Endodermal cell (in vitro differentiated cells): ENCODE measurements around the gene FOXL3. TPM values are rescaled to one million over a fixed set of nuclear protein-coding genes. Genes with fewer than 3 reads are reported as not detected.

Source experiments
- DNase-seq: peaks from one replicate; pipeline ENCODE4 v3.0.0-alpha.2; 2017
- H3K27ac ChIP-seq: 2 replicates; pipeline ENCODE4 v1.5.1; 2013; ENCODE audit warnings: mild to moderate bottlenecking, low read depth, low read length, moderate library complexity
- H3K27me3 ChIP-seq: 2 replicates; pipeline ENCODE4 v1.6.1; 2013; ENCODE audit warnings: mild to moderate bottlenecking, low read length, moderate library complexity; ENCODE audit not compliant: insufficient read depth, control insufficient read depth, poor library complexity, severe bottlenecking
- H3K36me3 ChIP-seq: 2 replicates; pipeline ENCODE4 v1.7.0; 2013; ENCODE audit warnings: mild to moderate bottlenecking, low read length, moderate library complexity; ENCODE audit not compliant: control insufficient read depth, insufficient read depth
- H3K4me1 ChIP-seq: one replicate; pipeline ENCODE4 v1.7.0; 2013; ENCODE audit warnings: low read length; ENCODE audit not compliant: control insufficient read depth, insufficient read depth
- H3K4me3 ChIP-seq: 2 replicates; pipeline ENCODE4 v1.5.1; 2013; ENCODE audit warnings: mild to moderate bottlenecking, low read length, moderate library complexity
- H3K9ac ChIP-seq: 2 replicates; pipeline ENCODE4 v1.6.1; 2013; ENCODE audit warnings: mild to moderate bottlenecking, low read length, moderate library complexity; ENCODE audit not compliant: poor library complexity, severe bottlenecking; ENCODE audit errors: extremely low read depth
- H3K9me3 ChIP-seq: 2 replicates; pipeline ENCODE4 v1.6.1; 2013; ENCODE audit warnings: mild to moderate bottlenecking, low read length, moderate library complexity; ENCODE audit not compliant: control insufficient read depth
- H3K27ac Mint-ChIP-seq: 2 replicates; pipeline ENCODE4 v1.8.0; 2020; ENCODE audit warnings: mixed read lengths
- H3K27me3 Mint-ChIP-seq: 2 replicates; pipeline ENCODE4 v1.8.0; 2021; ENCODE audit warnings: mild to moderate bottlenecking, mixed read lengths; ENCODE audit not compliant: insufficient read depth
- H3K36me3 Mint-ChIP-seq: 2 replicates; pipeline ENCODE4 v1.8.0; 2020; ENCODE audit warnings: low read depth, mixed read lengths
- H3K4me1 Mint-ChIP-seq: 2 replicates; pipeline ENCODE4 v1.8.0; 2020; ENCODE audit warnings: mixed read lengths
- H3K4me3 Mint-ChIP-seq: 2 replicates; pipeline ENCODE4 v1.8.0; 2020; ENCODE audit warnings: mild to moderate bottlenecking, moderate library complexity, mixed read lengths
- H3K9me3 Mint-ChIP-seq: 2 replicates; pipeline ENCODE4 v1.8.0; 2020; ENCODE audit warnings: mild to moderate bottlenecking, mixed read lengths
- CTCF ChIP-seq: fragments of 200-600 bp; sonication (generic); conservative IDR thresholded peaks from 2 replicates; pipeline ENCODE4 v1.5.0; 2021; ENCODE audit warnings: antibody characterized with exemption, mild to moderate bottlenecking
- WGBS, 2 experiments: methylation state at CpG; one replicate each; pipeline versions ENCODE4 v1.1.5 to v1.1.7; 2013; ENCODE audit warnings: missing lambda C conversion rate in 2 of 2, mixed read lengths in 1 of 2; ENCODE audit not compliant: insufficient coverage in 1 of 2, insufficient read length in 1 of 2; 5-methylcytosine and 5-hydroxymethylcytosine counted together
- total RNA-seq, 2 donors: library from RNA; stranded (reverse); fragmentation: NEBNext Ultra II Directional in 1 of 2; extraction: Animal tissue kit (Norgen Biotek cat#: 25700) in 1 of 2; gene quantifications; 2 replicates in 1 of 2; 3 replicates in 1 of 2; pipeline ENCODE4 v1.2.1, GENCODE V29; 2021

The FOXL3 gene
- total RNA-seq, 2 donors from 2014 or later: not detected

GRCh38 chr7:322708-323111, 32.7 kb downstream of the FOXL3 start:
- Histone ChIP-seq H3K36me3 (no peaks in the 10 kb centered on the region), H3K4me3 (no peak overlapping the region), H3K27me3 (peaks cover 11% of the 10 kb centered on the region), H3K9me3 (no peaks in the 10 kb centered on the region), H3K27ac (no peak overlapping the region), H3K4me1 (no peaks in the 10 kb centered on the region), H3K9ac (no peak overlapping the region)
- peaks cover 4% of the 10 kb centered on the region for H3K9me3 Mint-ChIP-seq
- H3K4me1 Mint-ChIP-seq: peaks cover 5% of the 10 kb centered on the region
- no peak overlapping the region for H3K27ac Mint-ChIP-seq
- H3K36me3 Mint-ChIP-seq: no peaks in the 10 kb centered on the region
- H3K4me3 Mint-ChIP-seq: no peak overlapping the region
- 93 to 96% methylated on average over 4 to 6 of the region's 6 CpGs for WGBS, 2 experiments
- peaks cover 30% of the 10 kb centered on the region for H3K27me3 Mint-ChIP-seq
- TF ChIP-seq CTCF: no peak
- no peak for DNase-seq

- H3K4me3 ChIP-seq: no peak overlapping the region
- H3K9me3 Mint-ChIP-seq: peaks cover 2% of the 10 kb centered on the region
- no peaks in the 10 kb centered on the region for H3K4me1 ChIP-seq
- no peak overlapping the region for H3K27ac Mint-ChIP-seq
- no peaks in the 10 kb centered on the region for H3K36me3 Mint-ChIP-seq
- H3K4me1 Mint-ChIP-seq: peaks cover 5% of the 10 kb centered on the region
- no peak overlapping the region for H3K27ac ChIP-seq
- no peak overlapping the region for H3K4me3 Mint-ChIP-seq
- TF ChIP-seq CTCF: no peak
- no peaks in the 10 kb centered on the region for H3K9me3 ChIP-seq
- 80 to 81% methylated on average over 10 of the region's 10 CpGs for WGBS, 2 experiments
- no peaks in the 10 kb centered on the region for H3K36me3 ChIP-seq
- peaks cover 26% of the 10 kb centered on the region for H3K27me3 Mint-ChIP-seq
- peaks cover 11% of the 10 kb centered on the region for H3K27me3 ChIP-seq
- DNase-seq: no peak
- H3K9ac ChIP-seq: no peak overlapping the region
These were observed 33.4 kb downstream of the FOXL3 start for GRCh38 chr7:323410-323809.

- Histone ChIP-seq H3K27me3 (peaks cover 11% of the 10 kb centered on the region), H3K9me3 (no peaks in the 10 kb centered on the region), H3K36me3 (no peaks in the 10 kb centered on the region), H3K4me3 (no peak overlapping the region), H3K9ac (no peak overlapping the region), H3K27ac (no peak overlapping the region), H3K4me1 (no peaks in the 10 kb centered on the region)
- no peak overlapping the region for H3K27ac Mint-ChIP-seq
- peaks cover 2% of the 10 kb centered on the region for H3K9me3 Mint-ChIP-seq
- no peak for DNase-seq
- peaks cover 21% of the 10 kb centered on the region for H3K27me3 Mint-ChIP-seq
- TF ChIP-seq CTCF: no peak
- no peaks in the 10 kb centered on the region for H3K36me3 Mint-ChIP-seq
- no peak overlapping the region for H3K4me3 Mint-ChIP-seq
- 89 to 91% methylated on average over 3 to 8 of the region's 8 CpGs for WGBS, 2 experiments
- H3K4me1 Mint-ChIP-seq: peaks cover 2% of the 10 kb centered on the region
These were observed 34.0 kb downstream of the FOXL3 start for GRCh38 chr7:324011-324410.
